GM20431 (cell line): ENCODE results near the gene IL24.

Source experiments
- in situ Hi-C: fragments of 300-500 bp; cut with MseI, MboI; formaldehyde crosslinking; loops from one replicate; pipeline ENCODE4 v1.15.0; 2020; ENCODE audit warnings: low sequenced_read_pairs; ENCODE audit not compliant: unreplicated experiment

The IL24 gene

GRCh38 chr1:206944703-206945102 lies 47.5 kb downstream of the IL24 start:
- in situ Hi-C loops = no loop called here

- in situ Hi-C loops = no loop called here
Observed at GRCh38 chr1:206945779-206946178, 48.5 kb downstream of the IL24 start.

GRCh38 chr1:206946261-206946660 lies 49.0 kb downstream of the IL24 start, which contains the start of gene PIGR:
Gene PIGR, minus strand, starts transcription at chr1:206946466. Its CDS starts 5,935 bp downstream, at chr1:206940531.
- in situ Hi-C loops = no loop called here

GRCh38 chr1:206947255-206947654 lies 50.0 kb downstream of the IL24 start:
- in situ Hi-C loops = no loop called here

GRCh38 chr1:206949208-206949607 lies 52.0 kb downstream of the IL24 start:
- in situ Hi-C loops = no loop called here

- in situ Hi-C loops = no loop called here
Observed at GRCh38 chr1:206949641-206950040, 52.4 kb downstream of the IL24 start.

GRCh38 chr1:206951318-206952100 lies 54.3 kb downstream of the IL24 start:
- in situ Hi-C loops = no loop called here

GRCh38 chr1:206952171-206952570 lies 54.9 kb downstream of the IL24 start:
- in situ Hi-C loops = no loop called here

- in situ Hi-C loops = no loop called here
Observed at GRCh38 chr1:206953126-206953525, 55.9 kb downstream of the IL24 start.

- in situ Hi-C loops = no loop called here
Observed at GRCh38 chr1:206953626-206954025, 56.4 kb downstream of the IL24 start.
